GM19455 (cell line): ENCODE measurements around the gene BMP7.
"Not testable (repeated sequence)": the region's sequence is repeated elsewhere in the genome, so short reads cannot be mapped to it uniquely, and the experiment has no call there.

Source experiments
- ATAC-seq: cut with Tn5 transposase; IDR thresholded peaks from one replicate; pipeline ENCODE4 v1.9.1; 2021; ENCODE audit not compliant: unreplicated experiment

The BMP7 gene

GRCh38 chr20:57174737-57175136 is 91.7 kb downstream of the BMP7 start:
- ATAC-seq, result no peak

DNA sequence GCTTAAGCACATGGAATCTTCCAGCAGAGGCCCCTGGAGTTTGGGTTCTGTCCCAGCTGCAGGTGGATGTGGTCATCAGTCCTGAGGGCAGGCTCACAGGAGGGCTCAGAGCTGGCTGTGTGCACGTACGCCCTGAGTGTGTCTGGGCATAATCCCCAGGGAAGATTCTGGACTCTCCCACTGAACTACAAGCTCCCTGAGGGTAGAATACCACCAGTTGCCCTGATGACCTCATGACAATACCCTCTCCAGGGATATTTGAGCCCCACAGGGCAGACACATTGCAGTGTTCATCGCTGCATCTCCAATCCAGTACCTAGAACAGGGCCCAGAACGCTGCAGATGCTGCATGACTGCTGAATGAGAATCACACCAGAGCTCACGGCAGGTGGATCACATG is 92.5 kb downstream of the BMP7 start:
- no peak for ATAC-seq

- ATAC-seq, result no peak
Observed at GRCh38 chr20:57173041-57173440, 93.4 kb downstream of the BMP7 start.

DNA sequence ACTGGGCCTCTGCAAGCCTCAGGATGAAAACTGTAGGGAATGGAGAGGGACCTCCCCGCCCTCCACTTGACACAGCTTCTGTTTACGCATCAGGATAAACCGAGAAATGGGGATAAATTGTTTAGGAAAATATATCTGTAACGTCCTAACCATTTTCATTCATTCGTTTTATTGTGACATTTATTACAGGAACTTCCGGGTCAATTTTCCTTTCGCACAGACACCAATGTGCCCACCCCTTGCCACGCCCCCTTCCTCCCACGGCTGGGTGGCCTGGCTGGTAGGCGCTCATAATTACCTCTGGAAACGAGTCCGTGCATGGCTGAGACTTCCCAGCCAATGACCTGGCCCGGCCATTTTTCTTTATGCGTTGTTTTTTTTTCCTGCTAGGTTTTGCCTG is 96.1 kb downstream of the BMP7 start:
- no peak for ATAC-seq

GRCh38 chr20:57169162-57169561 is 97.3 kb downstream of the BMP7 start:
- ATAC-seq, result no peak

GRCh38 chr20:57167971-57168701 is 98.3 kb downstream of the BMP7 start:
- no peak for ATAC-seq

DNA sequence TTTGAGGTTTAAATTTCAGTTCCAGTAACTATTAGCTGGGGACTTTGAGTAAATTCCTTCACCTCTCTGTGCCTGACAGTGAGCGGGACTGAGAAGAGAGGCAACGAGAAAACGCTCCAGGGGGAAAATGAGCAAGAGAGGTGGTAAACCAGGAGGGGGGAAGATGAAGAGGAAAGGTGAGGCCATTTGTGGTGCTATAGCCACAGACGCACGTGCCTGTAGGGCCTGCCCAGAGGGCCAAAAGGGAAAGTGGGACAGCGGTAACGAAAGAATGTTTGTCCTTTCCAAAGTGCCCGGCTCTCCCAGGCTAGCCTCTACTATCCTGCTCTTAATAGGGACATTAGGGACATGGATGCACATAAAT is 99.2 kb downstream of the BMP7 start:
- ATAC-seq, result no peak

GRCh38 chr20:57166568-57167291 is 99.7 kb downstream of the BMP7 start:
- ATAC-seq, result no peak

DNA sequence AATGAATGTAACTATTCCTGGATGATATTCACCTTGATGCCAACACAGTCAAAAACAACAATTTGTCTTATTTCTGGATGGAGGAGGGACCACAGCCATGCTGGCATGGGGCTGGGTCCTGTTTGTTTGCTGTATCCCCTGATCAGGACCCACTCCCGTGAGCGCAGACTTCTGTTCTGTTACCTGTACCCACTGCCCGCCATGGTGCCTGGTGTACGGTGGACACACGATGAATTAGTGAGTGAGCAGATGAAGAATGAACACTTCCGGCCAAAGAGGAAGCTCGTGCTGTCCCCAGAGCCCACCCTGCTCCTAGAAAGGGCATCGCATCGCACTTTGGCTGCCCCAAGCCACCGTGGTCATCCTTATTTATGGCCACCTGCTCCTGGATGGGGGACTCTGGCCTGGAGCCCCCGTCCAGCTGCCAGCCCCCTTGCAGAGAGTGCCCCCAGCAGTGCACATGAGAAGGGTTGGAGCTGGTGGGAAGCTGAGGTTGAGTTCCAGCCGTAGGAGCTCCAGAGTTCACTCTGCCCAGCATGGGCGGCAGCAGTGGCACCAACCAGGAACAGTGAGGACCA is 100.9 kb downstream of the BMP7 start:
- no peak for ATAC-seq

DNA sequence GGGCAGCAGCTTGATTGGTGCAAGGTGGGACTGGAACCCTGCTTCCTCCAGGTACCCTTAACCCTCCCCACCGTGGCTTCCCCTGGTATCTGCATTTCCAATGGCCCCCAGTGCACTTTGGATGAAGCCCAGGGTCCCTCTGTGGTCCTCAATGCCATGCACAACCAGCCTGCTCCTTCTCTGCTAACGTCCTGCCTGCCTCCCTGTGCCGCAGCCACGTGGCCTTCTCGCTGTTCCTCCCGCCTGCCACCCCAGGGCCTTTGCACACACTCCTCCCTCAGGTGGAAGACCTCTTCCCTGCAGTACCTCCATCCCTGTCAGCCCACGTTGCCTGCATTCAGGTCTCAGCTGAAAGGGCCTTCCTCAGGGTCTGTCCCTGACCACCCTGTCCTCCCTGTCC is 101.6 kb downstream of the BMP7 start:
- no peak for ATAC-seq

DNA sequence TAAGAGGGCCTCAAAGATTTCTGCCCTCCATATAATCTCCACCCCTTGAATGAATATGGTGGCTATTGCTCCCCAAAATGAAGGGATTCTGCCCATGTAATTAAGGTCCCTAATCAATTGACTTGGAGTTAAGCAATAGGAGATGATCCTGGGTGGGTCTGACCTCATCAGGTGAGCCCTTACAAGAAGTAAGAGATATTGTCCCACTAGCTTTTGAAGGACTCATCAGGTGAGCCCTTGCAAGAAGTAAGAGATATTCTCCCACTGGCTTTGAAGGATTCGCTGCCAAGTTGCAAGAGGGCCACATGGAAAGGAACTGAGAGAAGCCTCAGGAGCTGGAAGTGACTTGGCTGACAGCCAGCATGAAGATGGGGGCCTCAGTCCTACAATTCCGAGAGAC is 103.4 kb downstream of the BMP7 start:
- ATAC-seq, result no peak

- ATAC-seq, result no peak
Observed at GRCh38 chr20:57162362-57162652, 104.1 kb downstream of the BMP7 start.

DNA sequence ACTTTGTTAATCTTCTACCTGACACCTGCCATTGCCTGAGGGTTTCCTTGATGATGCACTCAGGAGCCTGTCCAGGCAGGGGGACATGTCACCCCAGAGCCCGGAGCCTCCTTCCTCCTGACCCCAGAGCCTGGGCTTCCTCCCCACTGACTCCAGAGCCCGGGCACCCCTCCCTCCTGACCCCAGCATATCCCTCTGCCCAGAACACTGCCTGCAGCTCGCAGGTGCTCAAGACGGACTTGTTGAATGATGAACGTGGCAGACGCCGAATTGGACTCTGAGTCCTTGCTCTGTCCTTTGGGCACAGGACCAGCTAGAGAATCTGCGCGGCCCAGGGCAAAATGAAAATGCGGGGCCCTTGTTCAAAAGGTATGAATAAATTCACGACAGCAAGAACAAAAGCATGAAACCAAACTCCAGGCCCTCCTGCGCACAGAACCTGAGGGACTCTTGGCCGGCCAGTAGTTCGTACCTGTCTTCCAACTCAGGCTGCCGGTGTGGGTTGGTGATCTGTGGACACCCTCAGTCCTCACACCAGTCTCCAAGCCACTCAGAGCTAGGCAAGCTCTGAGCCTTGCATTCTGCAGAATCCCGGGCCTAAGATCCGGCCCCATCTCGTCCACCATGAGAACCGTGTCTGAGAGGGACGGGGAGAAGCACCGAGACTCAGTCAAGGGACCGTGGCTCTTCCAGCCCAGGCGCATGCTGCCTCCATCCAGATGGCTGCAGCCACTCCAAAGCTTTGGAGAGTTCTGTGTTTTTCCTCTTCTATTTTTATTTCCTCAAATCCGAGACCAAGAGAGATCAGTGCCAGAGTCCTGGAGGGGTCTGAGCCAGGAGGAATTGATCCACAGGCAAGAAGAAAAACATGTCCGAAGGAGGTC is 104.7 kb downstream of the BMP7 start:
- ATAC-seq, result no peak

DNA sequence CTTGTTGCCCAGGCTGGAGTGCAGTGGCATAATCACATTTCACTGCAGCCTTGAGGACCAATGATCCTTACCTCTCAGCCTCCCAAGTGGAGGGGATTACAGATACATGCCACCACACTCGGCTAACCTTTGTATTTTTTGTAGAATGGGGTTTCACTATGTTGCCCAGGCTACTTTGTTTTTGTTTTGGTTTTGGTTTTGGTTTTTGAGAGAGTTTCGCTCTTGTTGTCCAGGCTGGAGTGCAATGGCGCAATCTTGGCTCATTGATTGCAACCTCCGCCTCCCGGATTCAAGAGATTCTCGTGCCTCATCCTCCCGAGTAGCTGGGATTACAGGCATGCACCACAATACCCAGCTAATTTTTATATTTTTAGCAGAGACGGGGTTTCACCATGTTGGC is 105.5 kb downstream of the BMP7 start:
- ATAC-seq, result no peak

DNA sequence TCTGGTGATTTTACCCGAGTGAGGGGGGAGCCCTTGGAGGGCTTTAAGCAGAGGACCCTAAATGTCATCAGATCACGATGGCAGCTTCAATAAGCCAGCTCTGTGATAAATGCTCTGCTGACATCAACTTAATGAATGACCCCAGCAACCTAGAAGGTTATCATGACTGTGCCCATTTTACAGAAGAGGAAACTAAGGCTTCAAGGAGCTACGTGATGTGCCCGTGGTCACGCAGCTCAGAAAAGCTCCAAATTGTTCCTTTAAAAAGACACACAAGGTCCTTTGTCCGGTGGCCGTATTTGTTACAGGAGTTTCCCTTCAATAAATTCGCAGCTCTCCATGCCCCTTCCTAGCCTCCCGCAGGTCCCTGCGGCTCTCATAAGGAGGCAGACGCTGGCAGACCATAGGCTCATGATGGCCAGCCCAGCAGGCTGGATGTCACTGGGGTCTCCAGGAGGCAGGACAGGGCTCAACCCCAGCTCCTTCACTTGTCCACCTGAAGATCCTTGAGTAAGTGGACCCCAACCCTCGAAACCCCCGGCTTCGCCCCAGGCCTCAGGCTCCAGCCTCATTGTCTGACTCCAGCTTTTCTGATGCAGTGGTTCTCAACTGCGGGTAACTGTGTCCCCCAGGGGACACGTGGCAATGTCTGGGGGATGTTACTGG is 106.4 kb downstream of the BMP7 start:
- no peak for ATAC-seq

GRCh38 chr20:57159193-57159851 is 107.1 kb downstream of the BMP7 start:
- no peak for ATAC-seq

DNA sequence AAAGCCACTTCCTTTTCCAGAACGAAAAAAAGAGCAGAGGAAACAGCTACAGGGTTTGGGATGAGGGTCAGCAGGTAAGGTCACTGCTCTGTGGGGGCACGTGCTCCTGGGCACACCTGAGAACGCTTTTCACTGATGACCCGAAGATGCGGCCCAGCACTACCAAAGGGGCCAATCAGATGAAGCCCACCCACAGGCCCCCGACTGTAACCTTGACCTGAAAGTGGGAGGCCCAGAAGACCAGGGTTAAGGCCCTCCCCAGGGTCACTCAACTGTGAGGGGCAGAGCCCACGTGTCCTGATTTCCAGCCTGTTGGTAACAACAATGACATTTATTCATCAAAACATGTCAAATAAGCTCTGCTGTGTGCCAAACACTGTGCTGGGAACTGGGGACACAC is 108.0 kb downstream of the BMP7 start:
- ATAC-seq, result no peak

DNA sequence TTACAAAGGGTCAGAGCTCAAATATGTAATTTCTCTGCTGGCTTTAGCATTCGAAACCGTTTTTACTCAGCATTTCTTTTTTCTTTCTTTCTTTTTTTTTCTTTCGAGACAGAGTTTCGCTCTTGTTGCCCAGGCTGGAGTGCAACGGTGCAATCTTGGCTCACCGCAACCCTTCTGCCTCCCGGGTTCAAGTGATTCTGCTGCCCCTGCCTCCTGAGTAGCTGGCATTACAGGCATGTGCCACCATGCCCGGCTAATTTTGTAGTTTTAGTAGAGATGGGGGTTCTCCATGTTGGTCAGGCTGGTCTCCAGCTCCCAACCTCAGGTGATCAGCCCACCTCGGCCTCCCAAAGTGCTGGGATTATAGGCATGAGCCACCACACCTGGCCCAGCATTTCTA is 108.7 kb downstream of the BMP7 start:
- ATAC-seq, result not testable (repeated sequence)

- no peak for ATAC-seq
Observed at GRCh38 chr20:57157106-57157691, 109.2 kb downstream of the BMP7 start.

DNA sequence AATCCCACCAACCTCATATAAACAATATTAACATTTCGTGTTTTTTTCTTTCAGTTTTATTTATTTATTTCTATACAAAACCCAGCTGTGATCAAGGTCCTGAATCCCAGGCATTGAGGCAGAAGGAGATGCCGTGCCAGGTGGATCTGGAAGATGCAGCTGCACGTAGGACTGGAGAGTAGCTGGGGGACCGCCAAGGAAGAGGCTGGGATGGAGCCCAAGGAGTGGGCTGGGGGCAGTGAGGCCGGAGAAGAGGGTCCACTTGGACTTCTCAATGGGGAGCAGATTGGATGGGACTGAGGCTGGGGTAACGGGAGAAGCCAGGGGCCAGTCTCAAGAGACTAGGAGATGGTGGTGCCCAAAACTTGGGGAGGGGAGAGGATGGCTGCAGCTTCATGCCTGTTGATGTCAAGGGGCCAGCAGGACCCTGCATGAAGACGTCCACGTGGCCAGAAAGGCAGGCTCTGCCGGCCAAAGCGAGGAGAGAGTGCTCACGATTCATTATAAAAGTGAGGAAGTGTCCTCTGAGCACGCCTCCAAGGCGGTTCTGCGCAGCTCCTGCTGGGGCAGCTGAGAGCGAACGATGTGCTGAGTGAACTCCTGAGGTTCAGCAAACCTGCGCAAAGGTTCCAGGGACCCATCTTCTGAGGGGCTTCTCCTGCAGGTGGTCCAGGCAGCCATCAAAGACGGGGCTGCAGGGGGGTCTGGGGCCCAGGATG is 110.3 kb downstream of the BMP7 start:
- ATAC-seq, result no peak
